Nephron progenitor cell (in vitro differentiated cells): ENCODE measurements around the gene GUK1.

ENCODE experiments used
- DNase-seq: peaks from one replicate; pipeline ENCODE4 v3.0.0; 2021
- H3K27ac Mint-ChIP-seq: 2 replicates; pipeline ENCODE4 v1.8.0; 2021; ENCODE audit warnings: mild to moderate bottlenecking, moderate library complexity, mixed read lengths
- H3K27me3 Mint-ChIP-seq: 2 replicates; pipeline ENCODE4 v1.8.0; 2021; ENCODE audit warnings: mild to moderate bottlenecking, low read depth, mixed read lengths; ENCODE audit not compliant: poor library complexity
- H3K36me3 Mint-ChIP-seq: 2 replicates; pipeline ENCODE4 v1.8.0; 2021; ENCODE audit warnings: low read depth, mixed read lengths
- H3K4me1 Mint-ChIP-seq: 2 replicates; pipeline ENCODE4 v1.8.0; 2021; ENCODE audit warnings: mixed read lengths
- H3K4me3 Mint-ChIP-seq: 2 replicates; pipeline ENCODE4 v1.8.0; 2021; ENCODE audit warnings: mild to moderate bottlenecking, moderate library complexity, mixed read lengths
- H3K9me3 Mint-ChIP-seq: 2 replicates; pipeline ENCODE4 v1.8.0; 2021; ENCODE audit warnings: mild to moderate bottlenecking, moderate library complexity, mixed read lengths
- CTCF ChIP-seq: fragments of 200-600 bp; sonication (generic); IDR thresholded peaks from 2 replicates; pipeline ENCODE4 v1.5.0; 2021; ENCODE audit warnings: antibody characterized with exemption

The GUK1 gene

GRCh38 chr1:228190182-228190581 lies 50.1 kb downstream of the GUK1 start:
- no peak overlapping the region for H3K27ac Mint-ChIP-seq
- peaks cover 15% of the 10 kb centered on the region for H3K9me3 Mint-ChIP-seq
- TF ChIP-seq CTCF, result no peak
- no peak overlapping the region for H3K4me3 Mint-ChIP-seq
- peaks cover 5% of the 10 kb centered on the region for H3K36me3 Mint-ChIP-seq
- H3K27me3 Mint-ChIP-seq, result peaks cover 24% of the 10 kb centered on the region
- DNase-seq, result no peak
- peaks cover 8% of the 10 kb centered on the region for H3K4me1 Mint-ChIP-seq

DNA sequence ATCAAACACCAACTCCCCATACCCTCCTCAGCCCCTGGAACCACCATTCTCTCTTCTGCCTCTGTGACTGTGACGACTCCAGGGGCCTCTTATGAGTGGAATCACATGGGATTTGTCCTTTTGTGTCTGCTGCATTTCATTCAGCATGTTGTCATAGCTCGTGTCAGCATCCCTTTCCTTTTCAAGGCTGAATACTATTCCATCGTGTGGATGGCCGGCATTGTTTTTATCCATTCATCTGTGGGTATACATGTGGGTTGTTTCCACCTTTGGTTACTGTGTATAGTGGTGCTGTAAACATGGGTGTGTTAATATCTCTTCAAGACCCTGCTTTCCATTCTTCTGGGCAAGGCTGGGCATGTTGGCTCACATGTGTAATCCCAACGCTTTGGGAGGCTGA lies 50.7 kb downstream of the GUK1 start:
- Mint-ChIP-seq H3K4me1 (peaks cover 8% of the 10 kb centered on the region), H3K4me3 (no peak overlapping the region), H3K9me3 (peaks cover 15% of the 10 kb centered on the region), H3K27ac (no peak overlapping the region), H3K36me3 (peaks cover 10% of the 10 kb centered on the region), H3K27me3 (peaks cover 26% of the 10 kb centered on the region)
- no peak for DNase-seq
- TF ChIP-seq CTCF, result no peak

GRCh38 chr1:228194436-228194835 lies 54.4 kb downstream of the GUK1 start:
- no peak for DNase-seq
- H3K9me3 Mint-ChIP-seq, result peaks cover 30% of the 10 kb centered on the region
- no peak overlapping the region for H3K4me3 Mint-ChIP-seq
- H3K36me3 Mint-ChIP-seq, result peaks cover 23% of the 10 kb centered on the region
- TF ChIP-seq CTCF, result no peak
- no peak overlapping the region for H3K27ac Mint-ChIP-seq
- peaks cover 16% of the 10 kb centered on the region for H3K27me3 Mint-ChIP-seq
- H3K4me1 Mint-ChIP-seq, result peaks cover 8% of the 10 kb centered on the region

GRCh38 chr1:228194921-228195812 lies 55.1 kb downstream of the GUK1 start:
- DNase-seq, result no peak
- Mint-ChIP-seq H3K4me3 (no peak overlapping the region), H3K27me3 (peaks cover 12% of the 10 kb centered on the region), H3K27ac (no peak overlapping the region), H3K36me3 (peaks cover 26% of the 10 kb centered on the region), H3K4me1 (peaks cover 8% of the 10 kb centered on the region), H3K9me3 (peaks cover 37% of the 10 kb centered on the region)
- no peak for TF ChIP-seq CTCF

DNA sequence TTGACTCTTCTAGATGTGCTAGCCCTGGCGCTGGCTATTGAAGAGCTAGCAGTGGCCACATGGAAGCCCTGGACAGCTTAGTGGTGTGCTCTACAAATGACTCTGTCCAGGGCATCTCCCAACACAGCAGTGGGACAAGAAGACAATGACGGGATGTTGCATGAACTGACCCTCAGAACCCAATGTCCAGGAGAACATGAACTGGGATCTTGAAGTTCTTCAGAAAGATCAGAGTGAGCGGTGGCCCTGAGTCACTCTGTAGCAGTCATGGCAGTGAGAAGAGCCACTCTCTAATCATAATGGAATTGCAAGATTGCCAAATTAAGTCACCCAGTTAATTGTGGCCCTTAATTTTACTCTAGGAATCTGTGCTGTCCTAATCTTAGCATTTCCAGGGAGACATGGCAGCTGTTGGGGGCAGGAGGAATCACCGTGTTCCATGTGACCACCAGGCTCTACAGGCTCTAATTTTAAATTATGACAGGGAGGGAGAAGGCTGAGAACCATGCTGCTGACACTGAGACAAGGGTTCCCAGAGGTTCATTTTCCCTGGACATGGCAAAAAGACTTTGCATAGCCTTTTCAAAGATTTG lies 57.6 kb downstream of the GUK1 start:
- TF ChIP-seq CTCF, result no peak
- no peak overlapping the region for H3K27ac Mint-ChIP-seq
- H3K4me3 Mint-ChIP-seq, result no peak overlapping the region
- peaks cover 8% of the 10 kb centered on the region for H3K4me1 Mint-ChIP-seq
- peaks cover 38% of the 10 kb centered on the region for H3K36me3 Mint-ChIP-seq
- peaks cover 10% of the 10 kb centered on the region for H3K27me3 Mint-ChIP-seq
- peaks cover 52% of the 10 kb centered on the region for H3K9me3 Mint-ChIP-seq
- no peak for DNase-seq
